ENCODE results near the gene SLIT1.

- TF ChIP-seq CTCF (IDR thresholded peaks at IDR 0.05), result no peak
- TF ChIP-seq POLR2A (IDR thresholded peaks at IDR 0.05), result no peak
These were observed 168.3 kb downstream of the SLIT1 start for GRCh38 chr10:97017474-97017903.

All from body of pancreas (tissue), 4 donors.